ENCODE data around the gene CAND1. TPM values are rescaled to one million over a fixed set of nuclear protein-coding genes. Genes with fewer than 3 reads are reported as not detected.

CAND1 gene
- 235 TPM for polyA plus RNA-seq (2013, experiment 1 of 4)
- 259 TPM for polyA plus RNA-seq (2013, experiment 2 of 4)
- polyA plus RNA-seq (2013, experiment 3 of 4) = 177 TPM
- 194 TPM for polyA plus RNA-seq (2013, experiment 4 of 4)

DNA sequence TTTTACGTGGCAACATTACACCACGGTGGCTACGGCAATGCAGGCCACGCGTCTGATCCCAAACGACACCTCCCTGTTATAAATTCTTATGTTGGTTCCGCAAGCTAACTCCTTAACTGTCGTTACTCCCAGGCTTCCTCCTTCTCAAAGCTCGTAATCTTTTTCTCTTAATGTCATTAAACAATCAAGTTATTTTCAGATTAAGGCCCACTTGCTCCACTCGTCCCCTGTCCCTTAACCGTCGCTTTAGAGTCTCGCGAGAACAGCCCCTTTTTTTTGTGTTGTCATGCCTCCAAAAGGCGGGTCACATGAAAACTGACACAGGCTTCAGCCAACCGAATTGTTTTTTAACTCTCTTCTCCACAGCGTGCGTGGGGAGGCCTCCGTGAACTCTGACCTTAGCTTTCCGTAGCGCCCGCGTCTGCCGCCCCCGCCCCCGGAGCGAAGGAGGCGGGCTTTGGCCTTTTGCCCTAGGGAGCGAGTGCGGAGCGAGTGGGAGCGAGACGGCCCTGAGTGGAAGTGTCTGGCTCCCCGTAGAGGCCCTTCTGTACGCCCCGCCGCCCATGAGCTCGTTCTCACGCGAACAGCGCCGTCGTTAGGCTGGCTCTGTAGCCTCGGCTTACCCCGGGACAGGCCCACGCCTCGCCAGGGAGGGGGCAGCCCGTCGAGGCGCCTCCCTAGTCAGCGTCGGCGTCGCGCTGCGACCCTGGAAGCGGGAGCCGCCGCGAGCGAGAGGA, at the start of gene CAND1:
Gene CAND1 (plus strand): TSS at position 463 of the 737 bp plus-strand sequence. CDS start 360 bp downstream, outside the sequence.
- Histone ChIP-seq H3K4me1 (ENCODE audit: control insufficient read depth, insufficient read depth, low read length) (peaks cover 7% of the 10 kb centered on the region), H3K4me3 (ENCODE audit: insufficient read depth, low read depth, low read length) (peak within 1 kb of the TSS; percentile 87), H3K27ac (ENCODE audit: insufficient read depth, low read depth, low read length, poor library complexity, severe bottlenecking) (peak within 1 kb of the TSS; percentile 92), H3K27me3 (ENCODE audit: control insufficient read depth, insufficient read depth, low read length, poor library complexity, severe bottlenecking) (no peaks in the 10 kb centered on the region), H3K36me3 (ENCODE audit: control insufficient read depth, insufficient read depth, low read length) (no peaks in the 10 kb centered on the region), H3K9me3 (ENCODE audit: control insufficient read depth, low read length) (no peaks in the 10 kb centered on the region)
- WGBS, 2 experiments = 0% methylated on average over 61 of the region's 61 CpGs

GRCh38 chr12:67220065-67220464, 49.1 kb upstream of the CAND1 start:
- 64 to 67% methylated on average over 4 of the region's 4 CpGs for WGBS, 2 experiments
- H3K4me1 ChIP-seq (ENCODE audit: control insufficient read depth, insufficient read depth, low read length) = peaks cover 8% of the 10 kb centered on the region

GRCh38 chr12:67222302-67222701, 46.9 kb upstream of the CAND1 start:
- H3K4me3 ChIP-seq (ENCODE audit: insufficient read depth, low read depth, low read length) = no peak overlapping the region
- no peaks in the 10 kb centered on the region for H3K36me3 ChIP-seq (ENCODE audit: control insufficient read depth, insufficient read depth, low read length)
- H3K9me3 ChIP-seq (ENCODE audit: control insufficient read depth, low read length) = no peaks in the 10 kb centered on the region
- H3K27ac ChIP-seq (ENCODE audit: insufficient read depth, low read depth, low read length, poor library complexity, severe bottlenecking) = no peak overlapping the region
- H3K27me3 ChIP-seq (ENCODE audit: control insufficient read depth, insufficient read depth, low read length, poor library complexity, severe bottlenecking) = no peaks in the 10 kb centered on the region
- WGBS, 2 experiments = 58% methylated on average over 4 of the region's 4 CpGs
- peaks cover 8% of the 10 kb centered on the region for H3K4me1 ChIP-seq (ENCODE audit: control insufficient read depth, insufficient read depth, low read length)

More at GRCh38 chr12:67220065-67220464, 49.1 kb upstream of the CAND1 start:
- Histone ChIP-seq H3K27me3 (ENCODE audit: control insufficient read depth, insufficient read depth, low read length, poor library complexity, severe bottlenecking) (no peaks in the 10 kb centered on the region), H3K9me3 (ENCODE audit: control insufficient read depth, low read length) (no peaks in the 10 kb centered on the region), H3K36me3 (ENCODE audit: control insufficient read depth, insufficient read depth, low read length) (no peaks in the 10 kb centered on the region), H3K4me3 (ENCODE audit: insufficient read depth, low read depth, low read length) (no peak overlapping the region), H3K27ac (ENCODE audit: insufficient read depth, low read depth, low read length, poor library complexity, severe bottlenecking) (no peak overlapping the region)

DNA sequence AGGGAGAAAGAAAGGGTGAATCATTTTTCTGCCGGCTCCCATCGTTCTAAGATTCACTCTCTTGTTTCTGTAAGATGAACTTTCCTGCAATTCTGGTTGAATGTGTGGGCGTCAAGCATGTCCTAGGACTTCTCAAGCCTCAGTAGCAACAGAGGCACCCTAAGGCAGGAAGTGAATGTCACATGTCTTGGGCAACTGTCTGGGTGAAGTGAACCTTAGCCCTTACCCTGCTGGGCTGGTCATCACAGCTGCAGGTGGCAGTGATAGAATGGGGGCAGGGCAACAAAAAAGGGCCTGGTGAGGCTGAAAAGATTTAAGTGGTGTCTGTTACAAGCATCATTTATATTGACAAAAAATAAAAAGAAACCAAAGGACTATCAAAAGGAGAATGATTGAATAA, 45.9 kb upstream of the CAND1 start:
- H3K36me3 ChIP-seq (ENCODE audit: control insufficient read depth, insufficient read depth, low read length) = no peaks in the 10 kb centered on the region
- WGBS, 2 experiments = 79 to 85% methylated on average over 3 of the region's 3 CpGs
- no peaks in the 10 kb centered on the region for H3K9me3 ChIP-seq (ENCODE audit: control insufficient read depth, low read length)
- peaks cover 8% of the 10 kb centered on the region for H3K4me1 ChIP-seq (ENCODE audit: control insufficient read depth, insufficient read depth, low read length)
- H3K27ac ChIP-seq (ENCODE audit: insufficient read depth, low read depth, low read length, poor library complexity, severe bottlenecking) = no peak overlapping the region
- no peak overlapping the region for H3K4me3 ChIP-seq (ENCODE audit: insufficient read depth, low read depth, low read length)
- no peaks in the 10 kb centered on the region for H3K27me3 ChIP-seq (ENCODE audit: control insufficient read depth, insufficient read depth, low read length, poor library complexity, severe bottlenecking)

DNA sequence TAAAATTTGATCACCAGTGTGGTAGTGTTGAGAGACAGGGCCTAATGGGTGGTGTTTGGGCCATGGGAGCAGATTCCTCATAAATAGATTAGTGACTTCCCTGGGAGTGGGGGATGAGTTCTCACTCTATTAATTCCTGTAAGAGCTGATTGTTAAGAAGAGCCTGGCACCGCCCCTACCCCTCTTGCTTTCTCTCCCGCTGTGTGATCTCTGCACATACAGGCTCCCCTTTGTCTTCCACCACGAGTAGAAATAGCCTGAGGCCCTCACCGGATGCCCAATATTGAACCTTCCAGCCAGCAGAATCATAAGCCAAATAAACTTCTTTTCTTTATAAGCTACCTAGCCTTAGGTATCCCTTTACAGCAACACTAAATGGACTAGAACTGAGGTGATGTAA, 31.9 kb upstream of the CAND1 start:
- WGBS, 2 experiments = 12 to 16% methylated on average over 4 of the region's 4 CpGs
- H3K36me3 ChIP-seq (ENCODE audit: control insufficient read depth, insufficient read depth, low read length) = no peaks in the 10 kb centered on the region
- H3K4me3 ChIP-seq (ENCODE audit: insufficient read depth, low read depth, low read length) = no peak overlapping the region

DNA sequence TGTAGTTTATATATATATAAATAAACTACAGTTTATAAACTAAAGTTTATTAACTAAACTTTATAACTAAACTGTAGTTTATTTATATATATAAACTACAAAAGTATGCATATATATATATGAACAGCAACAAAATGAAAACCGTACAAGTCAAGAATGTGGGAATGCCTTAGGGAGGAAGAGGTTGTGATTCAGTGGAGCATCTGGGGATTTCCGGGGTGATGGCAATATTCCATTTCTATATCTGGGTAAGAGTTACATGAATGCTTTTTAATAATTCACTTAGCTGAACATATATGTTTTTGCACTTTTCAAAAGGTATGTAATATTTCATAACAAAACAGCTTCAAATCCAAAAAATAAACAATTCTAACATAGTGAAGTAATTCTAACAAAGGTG, 30.1 kb upstream of the CAND1 start:
- H3K36me3 ChIP-seq (ENCODE audit: control insufficient read depth, insufficient read depth, low read length) = no peaks in the 10 kb centered on the region
- H3K27me3 ChIP-seq (ENCODE audit: control insufficient read depth, insufficient read depth, low read length, poor library complexity, severe bottlenecking) = no peaks in the 10 kb centered on the region
- H3K9me3 ChIP-seq (ENCODE audit: control insufficient read depth, low read length) = no peaks in the 10 kb centered on the region
- H3K4me1 ChIP-seq (ENCODE audit: control insufficient read depth, insufficient read depth, low read length) = peaks cover 7% of the 10 kb centered on the region
- H3K4me3 ChIP-seq (ENCODE audit: insufficient read depth, low read depth, low read length) = no peak overlapping the region
- WGBS, 2 experiments = 93 to 100% methylated on average over 1 to 2 of the region's 2 CpGs
- H3K27ac ChIP-seq (ENCODE audit: insufficient read depth, low read depth, low read length, poor library complexity, severe bottlenecking) = no peak overlapping the region

More for the DNA sequence above, 31.9 kb upstream of the CAND1 start:
- no peak overlapping the region for H3K27ac ChIP-seq (ENCODE audit: insufficient read depth, low read depth, low read length, poor library complexity, severe bottlenecking)
- H3K27me3 ChIP-seq (ENCODE audit: control insufficient read depth, insufficient read depth, low read length, poor library complexity, severe bottlenecking) = no peaks in the 10 kb centered on the region
- no peaks in the 10 kb centered on the region for H3K9me3 ChIP-seq (ENCODE audit: control insufficient read depth, low read length)
- peaks cover 7% of the 10 kb centered on the region for H3K4me1 ChIP-seq (ENCODE audit: control insufficient read depth, insufficient read depth, low read length)

DNA sequence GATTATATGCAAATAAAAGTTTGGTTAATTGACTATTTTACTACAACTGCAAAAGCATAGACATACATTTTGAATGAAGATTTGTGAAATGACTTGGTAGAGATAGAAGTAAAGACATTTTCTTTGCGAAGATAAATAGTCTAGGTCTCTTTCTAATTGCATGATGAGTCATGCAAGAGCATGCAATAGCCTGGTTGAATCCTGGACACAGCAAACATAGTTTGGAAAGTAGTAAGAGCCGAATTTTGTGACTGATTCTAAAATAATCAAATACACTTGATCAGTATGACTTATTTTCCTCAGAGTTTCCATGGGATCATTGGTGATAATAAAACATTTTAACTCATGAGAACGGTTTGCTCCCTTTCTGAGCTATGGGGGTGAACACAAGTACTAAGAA, 27.7 kb upstream of the CAND1 start:
- Histone ChIP-seq H3K27me3 (ENCODE audit: control insufficient read depth, insufficient read depth, low read length, poor library complexity, severe bottlenecking) (no peaks in the 10 kb centered on the region), H3K27ac (ENCODE audit: insufficient read depth, low read depth, low read length, poor library complexity, severe bottlenecking) (no peak overlapping the region), H3K4me3 (ENCODE audit: insufficient read depth, low read depth, low read length) (no peak overlapping the region), H3K36me3 (ENCODE audit: control insufficient read depth, insufficient read depth, low read length) (no peaks in the 10 kb centered on the region), H3K9me3 (ENCODE audit: control insufficient read depth, low read length) (no peaks in the 10 kb centered on the region), H3K4me1 (ENCODE audit: control insufficient read depth, insufficient read depth, low read length) (peaks cover 7% of the 10 kb centered on the region)
- 80 to 97% methylated on average over 3 of the region's 3 CpGs for WGBS, 2 experiments

DNA sequence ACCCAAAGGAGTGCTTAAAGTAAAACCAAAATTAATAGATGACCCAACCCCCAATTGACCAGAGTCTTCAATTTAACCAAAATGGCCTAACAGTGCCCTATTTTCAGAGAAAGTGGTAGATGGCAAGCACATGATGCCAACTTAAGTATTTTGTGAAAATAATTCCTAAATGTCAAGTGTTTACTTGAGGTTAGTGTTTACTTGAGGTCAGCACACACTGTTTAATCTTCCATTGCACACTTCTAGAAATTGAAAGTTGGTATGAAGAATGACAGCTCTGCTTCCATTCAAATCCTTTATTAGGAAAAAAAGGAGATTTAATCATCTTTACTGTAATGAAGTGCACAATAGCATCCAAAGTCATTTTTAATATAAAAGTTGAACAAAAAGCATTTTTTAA, 25.9 kb upstream of the CAND1 start:
- no peaks in the 10 kb centered on the region for H3K36me3 ChIP-seq (ENCODE audit: control insufficient read depth, insufficient read depth, low read length)
- H3K27ac ChIP-seq (ENCODE audit: insufficient read depth, low read depth, low read length, poor library complexity, severe bottlenecking) = no peak overlapping the region
- no peaks in the 10 kb centered on the region for H3K27me3 ChIP-seq (ENCODE audit: control insufficient read depth, insufficient read depth, low read length, poor library complexity, severe bottlenecking)
- no peak overlapping the region for H3K4me3 ChIP-seq (ENCODE audit: insufficient read depth, low read depth, low read length)
- no peaks in the 10 kb centered on the region for H3K9me3 ChIP-seq (ENCODE audit: control insufficient read depth, low read length)
- no peaks in the 10 kb centered on the region for H3K4me1 ChIP-seq (ENCODE audit: control insufficient read depth, insufficient read depth, low read length)

- Histone ChIP-seq H3K27me3 (ENCODE audit: control insufficient read depth, insufficient read depth, low read length, poor library complexity, severe bottlenecking) (no peaks in the 10 kb centered on the region), H3K4me3 (ENCODE audit: insufficient read depth, low read depth, low read length) (no peak overlapping the region), H3K27ac (ENCODE audit: insufficient read depth, low read depth, low read length, poor library complexity, severe bottlenecking) (no peak overlapping the region), H3K36me3 (ENCODE audit: control insufficient read depth, insufficient read depth, low read length) (no peaks in the 10 kb centered on the region), H3K9me3 (ENCODE audit: control insufficient read depth, low read length) (no peaks in the 10 kb centered on the region), H3K4me1 (ENCODE audit: control insufficient read depth, insufficient read depth, low read length) (no peaks in the 10 kb centered on the region)
- 94% methylated on average over 3 to 4 of the region's 4 CpGs for WGBS, 2 experiments
These were observed 23.6 kb upstream of the CAND1 start for GRCh38 chr12:67245571-67245970.

DNA sequence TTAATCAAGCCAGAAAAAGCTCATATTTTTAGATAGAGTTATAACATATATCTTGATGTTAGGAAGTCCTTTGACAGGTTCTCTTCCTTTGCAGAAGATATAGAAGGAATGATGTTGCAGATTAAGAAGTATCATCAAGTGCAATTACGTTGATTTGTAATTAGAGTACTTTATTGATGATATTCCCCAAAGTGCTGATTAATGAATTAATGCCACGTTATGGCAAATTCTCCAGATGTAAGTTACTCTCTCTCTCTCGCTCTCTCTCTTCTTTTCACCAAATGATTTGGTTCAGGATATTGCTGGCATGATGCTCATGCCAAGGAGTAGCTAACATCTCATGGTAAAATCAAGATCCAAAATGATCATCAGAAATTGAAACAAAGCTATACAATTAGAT, 18.1 kb upstream of the CAND1 start:
- WGBS, 2 experiments = 92 to 97% methylated on average over 3 of the region's 3 CpGs
- Histone ChIP-seq H3K4me3 (ENCODE audit: insufficient read depth, low read depth, low read length) (no peak overlapping the region), H3K9me3 (ENCODE audit: control insufficient read depth, low read length) (no peaks in the 10 kb centered on the region), H3K27ac (ENCODE audit: insufficient read depth, low read depth, low read length, poor library complexity, severe bottlenecking) (no peak overlapping the region), H3K36me3 (ENCODE audit: control insufficient read depth, insufficient read depth, low read length) (no peaks in the 10 kb centered on the region), H3K4me1 (ENCODE audit: control insufficient read depth, insufficient read depth, low read length) (no peaks in the 10 kb centered on the region), H3K27me3 (ENCODE audit: control insufficient read depth, insufficient read depth, low read length, poor library complexity, severe bottlenecking) (no peaks in the 10 kb centered on the region)
